GM12891 (cell line): Measurements from ENCODE around the gene STX11.

Source experiments
- PAX5 ChIP-seq: IDR thresholded peaks from 2 replicates; pipeline ENCODE4 v1.6.1; 2011; ENCODE audit warnings: low read length, moderate library complexity, mild to moderate bottlenecking; ENCODE audit not compliant: insufficient read depth, severe bottlenecking
- POLR2A ChIP-seq: IDR thresholded peaks from 2 replicates; pipeline ENCODE4 v1.6.1; 2011; ENCODE audit warnings: low read depth, low read length, control low read depth
- POLR2AphosphoS5 ChIP-seq: IDR thresholded peaks from 2 replicates; pipeline ENCODE4 v1.6.1; 2011; ENCODE audit warnings: low read depth, low read length, control low read depth
- POU2F2 ChIP-seq: IDR thresholded peaks from 2 replicates; pipeline ENCODE4 v1.6.1; 2011; ENCODE audit warnings: low read depth, mild to moderate bottlenecking, control low read depth, low read length, moderate library complexity
- SPI1 ChIP-seq: IDR thresholded peaks from 2 replicates; pipeline ENCODE4 v1.6.1; 2011; ENCODE audit warnings: low read depth, low read length, control low read depth
- TAF1 ChIP-seq: IDR thresholded peaks from 2 replicates; pipeline ENCODE4 v1.6.1; 2011; ENCODE audit warnings: low read depth, low read length, control low read depth

DNA sequence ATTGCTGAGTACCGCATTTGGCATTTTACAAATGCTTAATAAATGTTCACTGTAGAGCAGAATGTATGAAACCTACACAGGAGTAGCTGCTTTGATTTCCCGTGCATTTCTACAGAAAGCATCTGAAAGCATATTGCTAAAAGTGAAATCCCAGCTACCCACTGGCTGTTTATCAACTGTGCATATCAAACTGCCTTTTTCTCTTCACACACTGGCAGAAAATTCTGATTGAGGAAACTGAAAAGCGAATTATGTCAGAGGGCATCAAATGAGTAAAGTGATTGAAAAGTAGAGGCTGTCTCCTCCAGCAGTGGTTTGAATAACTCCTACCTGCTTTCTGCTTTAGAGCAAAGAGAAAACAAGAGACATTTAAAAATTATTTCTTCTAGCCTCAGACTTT is 28.0 kb downstream of the STX11 start:
- TF ChIP-seq PAX5 = no peak
- TF ChIP-seq POLR2AphosphoS5 = no peak
- TF ChIP-seq POLR2A = no peak
- no peak for TF ChIP-seq TAF1
- no peak for TF ChIP-seq SPI1
- TF ChIP-seq POU2F2 = no peak
